BJ (cell line): ENCODE measurements around the gene SETD7. TPM values are rescaled to one million over a fixed set of nuclear protein-coding genes. Genes with fewer than 3 reads are reported as not detected.
"Not testable (repeated sequence)": the region's sequence is repeated elsewhere in the genome, so short reads cannot be mapped to it uniquely, and the experiment has no call there.

Source experiments
- CTCF ChIA-PET: fragments of 350-600 bp; formaldehyde crosslinking; extraction: SDS; loops from one replicate; lab custom pipeline; 2021; ENCODE audit warnings: antibody characterized with exemption, inconsistent platforms; lab: Yijun Ruan, JAX
- POLR2A ChIA-PET: fragments of 300-600 bp; sonication (Branson Sonifier 250); formaldehyde crosslinking; extraction: SDS; loops from one replicate; lab custom pipeline; 2021; ENCODE audit warnings: antibody characterized with exemption; lab: Charles Lee
- DNase-seq: peaks from one replicate; pipeline ENCODE4 v3.0.0-alpha.2; 2011; ENCODE audit warnings: low read depth
- H3K27me3 ChIP-seq: 2 replicates; pipeline ENCODE4 v1.6.0; 2011; ENCODE audit warnings: low read length; ENCODE audit not compliant: control insufficient read depth, insufficient read depth
- H3K36me3 ChIP-seq: 2 replicates; pipeline ENCODE4 v1.5.1; 2011; ENCODE audit warnings: low read length; ENCODE audit not compliant: control insufficient read depth, insufficient read depth
- H3K4me3 ChIP-seq: 2 replicates; pipeline ENCODE4 v1.5.1; 2011; ENCODE audit warnings: low read depth, mild to moderate bottlenecking, control low read depth, low read length
- CTCF ChIP-seq: IDR thresholded peaks from 2 replicates; pipeline ENCODE4 v1.5.1; 2011; ENCODE audit warnings: low read depth, mild to moderate bottlenecking, control low read depth, inconsistent platforms, low read length, moderate library complexity; ENCODE audit not compliant: insufficient read depth
- polyA plus RNA-seq: library from polyadenylated mRNA; depleted of rRNA; stranded (reverse); fragments of >200 nt; gene quantifications from 2 replicates; pipeline ENCODE4 v1.2.3, GENCODE V29; 2011; rRNA removed

SETD7 gene
- polyA plus RNA-seq, 1 experiment, result 14.5 TPM

GRCh38 chr4:139450586-139450985 is 105.4 kb downstream of the SETD7 start:
- ChIA-PET CTCF (no interaction called here), POLR2A (no interaction called here)
- DNase-seq, result no peak
- H3K36me3 ChIP-seq, result no peaks in the 10 kb centered on the region
- no peak overlapping the region for H3K4me3 ChIP-seq
- TF ChIP-seq CTCF, result no peak
- no peaks in the 10 kb centered on the region for H3K27me3 ChIP-seq

GRCh38 chr4:139447078-139447477 is 108.9 kb downstream of the SETD7 start:
- H3K27me3 ChIP-seq, POLR2A ChIA-PET, H3K4me3 ChIP-seq, DNase-seq, CTCF ChIA-PET, H3K36me3 ChIP-seq: not testable (repeated sequence)

Other genes with a start within 250 kb of the SETD7 start
- 4.0 and 6.2 TPM in 2 replicates for gene RAB33B, start 102.1 kb downstream of the SETD7 start, polyA plus RNA-seq
- 10.0 and 17.5 TPM in 2 replicates for gene MGST2, start 109.6 kb upstream of the SETD7 start, polyA plus RNA-seq